Fibroblast of skin of right biceps (primary cell): Measurements from ENCODE around the gene VCPKMT.
"Not testable (repeated sequence)": the region's sequence is repeated elsewhere in the genome, so short reads cannot be mapped to it uniquely, and the experiment has no call there.

Source experiments
- DNase-seq: peaks from one replicate; pipeline ENCODE4 v3.0.0-alpha.2; 2013

The VCPKMT gene

GRCh38 chr14:50091240-50091913 is 25.0 kb downstream of the VCPKMT start:
- DNase-seq: no peak

GRCh38 chr14:50089208-50089607 is 27.2 kb downstream of the VCPKMT start:
- no peak for DNase-seq

GRCh38 chr14:50088731-50089130 is 27.6 kb downstream of the VCPKMT start:
- DNase-seq: no peak

GRCh38 chr14:50088117-50088515 is 28.3 kb downstream of the VCPKMT start:
- DNase-seq: no peak

- no peak for DNase-seq
Measured at GRCh38 chr14:50087341-50088116, 28.8 kb downstream of the VCPKMT start.

GRCh38 chr14:50086321-50086711 is 30.1 kb downstream of the VCPKMT start:
- no peak for DNase-seq

GRCh38 chr14:50085570-50086320 is 30.6 kb downstream of the VCPKMT start:
- peak; percentile 92 for DNase-seq

- no peak for DNase-seq
Measured at GRCh38 chr14:50084666-50085065, 31.7 kb downstream of the VCPKMT start.

- DNase-seq: no peak
Measured at GRCh38 chr14:50083467-50084337, 32.7 kb downstream of the VCPKMT start.

- no peak for DNase-seq
Measured at GRCh38 chr14:50082784-50083466, 33.4 kb downstream of the VCPKMT start.

GRCh38 chr14:50082308-50082742 is 34.0 kb downstream of the VCPKMT start:
- no peak for DNase-seq

- not testable (repeated sequence) for DNase-seq
Measured at GRCh38 chr14:50079103-50079502, 37.3 kb downstream of the VCPKMT start.

- DNase-seq: not testable (repeated sequence)
Measured at GRCh38 chr14:50073663-50074062, 42.7 kb downstream of the VCPKMT start.

GRCh38 chr14:50072395-50072794 is 44.0 kb downstream of the VCPKMT start:
- no peak for DNase-seq

GRCh38 chr14:50070840-50071548 is 45.4 kb downstream of the VCPKMT start:
- DNase-seq: no peak

GRCh38 chr14:50070230-50070629 is 46.1 kb downstream of the VCPKMT start:
- no peak for DNase-seq

GRCh38 chr14:50069325-50069724 is 47.0 kb downstream of the VCPKMT start:
- no peak for DNase-seq

- DNase-seq: no peak
Measured at GRCh38 chr14:50068496-50068895, 47.9 kb downstream of the VCPKMT start.

GRCh38 chr14:50067723-50068495 is 48.5 kb downstream of the VCPKMT start:
- peak; percentile 68 for DNase-seq

- DNase-seq: no peak
Measured at GRCh38 chr14:50065583-50065982, 50.8 kb downstream of the VCPKMT start.

- no peak for DNase-seq
Measured at GRCh38 chr14:50064993-50065392, 51.4 kb downstream of the VCPKMT start.
